ENCODE data around the gene CD84. TPM values are rescaled to one million over a fixed set of nuclear protein-coding genes. Genes with fewer than 3 reads are reported as not detected.
"Not testable (repeated sequence)": the region's sequence is repeated elsewhere in the genome, so short reads cannot be mapped to it uniquely, and the experiment has no call there.

The CD84 gene
- total and polyA plus RNA-seq, 8 donors, result 0.16 to 13.2 (median 3.1) TPM

DNA sequence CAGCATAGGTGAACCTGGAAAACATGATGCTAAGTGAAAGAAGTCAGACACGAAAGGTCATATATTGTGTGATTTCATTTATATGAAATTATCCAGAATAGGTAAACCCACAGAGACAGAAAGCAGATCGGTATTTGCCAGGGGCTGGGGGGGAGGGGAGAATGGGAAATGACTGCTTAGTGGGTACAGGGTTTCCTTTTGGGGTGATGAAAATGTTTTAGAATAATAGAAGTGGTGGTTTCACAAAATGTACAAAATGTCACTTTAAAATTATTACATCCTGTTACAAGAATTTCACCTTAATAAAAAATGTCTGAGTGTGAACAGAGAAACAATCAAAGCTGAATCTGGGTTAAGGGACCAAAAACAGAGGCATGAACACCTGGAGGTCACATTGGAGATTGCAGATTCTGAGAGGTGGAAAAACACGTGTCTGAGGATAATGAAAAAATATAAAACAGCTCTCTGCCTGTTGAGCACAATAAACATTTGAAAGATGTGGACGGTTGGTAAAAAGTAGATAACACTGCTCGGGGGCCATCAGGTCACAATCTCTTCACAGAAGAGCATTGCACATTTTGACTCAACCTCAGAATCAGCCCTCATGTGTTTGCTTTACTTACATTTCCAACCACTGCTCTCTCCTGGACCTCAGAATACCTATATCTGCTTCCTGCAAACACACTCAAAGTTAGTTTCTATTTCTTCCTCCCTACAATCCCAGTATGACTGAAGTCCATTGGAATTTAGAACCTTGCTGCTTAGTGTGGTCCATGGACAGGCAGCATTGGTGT, 59.5 kb downstream of the CD84 start:
- no peak for DNase-seq
- no peak for TF ChIP-seq CTCF (IDR thresholded peaks at IDR 0.05)
- H3K36me3 ChIP-seq, result no peaks in the 10 kb centered on the region
- peak overlapping the region in 2 of 4 donors; percentile 35 to 66 for H3K27ac ChIP-seq
- H3K9me3 ChIP-seq, result no peaks in the 10 kb centered on the region
- peak in 3 of 4 donors; percentile 66 to 92 (median 90) for ATAC-seq
- no peaks in the 10 kb centered on the region for H3K27me3 ChIP-seq
- no peak overlapping the region for H3K4me3 ChIP-seq
- WGBS, 2 donors, result 33 to 43% methylated on average over 5 of the region's 5 CpGs
- intact Hi-C loops (cut with DNase I), result no loop called here
- peaks cover 0 to 10% (median 0%) of the 10 kb centered on the region in 3 donors for H3K4me1 ChIP-seq
- FAIRE-seq, result no peak

DNA sequence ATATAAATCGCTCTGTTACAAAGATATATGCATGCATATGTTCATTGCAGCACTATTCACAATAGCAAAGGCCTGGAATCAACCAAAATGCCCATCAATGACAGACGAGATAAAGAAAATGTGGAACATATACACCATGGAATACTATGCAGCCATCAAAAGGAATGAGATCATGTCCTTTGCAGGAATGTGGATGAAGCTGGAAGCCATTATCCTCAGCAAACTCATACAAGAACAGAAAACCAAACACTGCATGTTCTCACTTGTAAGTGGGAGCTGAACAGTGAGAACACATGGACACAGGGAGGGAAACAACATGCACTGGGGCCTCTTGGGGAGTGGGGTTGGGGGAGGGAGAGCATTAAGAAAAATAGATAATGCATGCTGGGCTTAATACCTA, 61.8 kb downstream of the CD84 start:
- WGBS, 2 donors, result 46 to 47% methylated on average over 2 of the region's 2 CpGs
- H3K4me3 ChIP-seq; H3K27ac ChIP-seq; H3K36me3 ChIP-seq; intact Hi-C loops (cut with DNase I); H3K9me3 ChIP-seq; ATAC-seq; H3K27me3 ChIP-seq; DNase-seq; FAIRE-seq: not testable (repeated sequence)
- H3K4me1 ChIP-seq, result peaks cover 0 to 10% (median 0%) of the 10 kb centered on the region in 3 donors

GRCh38 chr1:160515908-160516307, 63.4 kb downstream of the CD84 start:
- H3K27me3 ChIP-seq; DNase-seq; intact Hi-C loops (cut with DNase I); H3K27ac ChIP-seq; ATAC-seq; H3K36me3 ChIP-seq; FAIRE-seq; H3K9me3 ChIP-seq; H3K4me3 ChIP-seq: not testable (repeated sequence)
- WGBS, 2 donors, result 84 to 90% methylated on average over 1 of the region's 1 CpG
- H3K4me1 ChIP-seq, result peaks cover 0 to 10% (median 0%) of the 10 kb centered on the region in 3 donors

- DNase-seq (no peak), FAIRE-seq (no peak), ATAC-seq (no peak)
- H3K27me3 ChIP-seq, result no peaks in the 10 kb centered on the region
- no peak overlapping the region for H3K27ac ChIP-seq
- H3K4me1 ChIP-seq, result no peaks in the 10 kb centered on the region
- no peaks in the 10 kb centered on the region for H3K36me3 ChIP-seq
- TF ChIP-seq CTCF (IDR thresholded peaks at IDR 0.05), result no peak
- WGBS, 2 donors, result 93 to 95% methylated on average over 2 of the region's 2 CpGs
- H3K9me3 ChIP-seq, result no peaks in the 10 kb centered on the region
- H3K4me3 ChIP-seq, result no peak overlapping the region
- intact Hi-C loops (cut with DNase I), result no loop called here
These were observed 74.6 kb downstream of the CD84 start for GRCh38 chr1:160504651-160505050.

DNA sequence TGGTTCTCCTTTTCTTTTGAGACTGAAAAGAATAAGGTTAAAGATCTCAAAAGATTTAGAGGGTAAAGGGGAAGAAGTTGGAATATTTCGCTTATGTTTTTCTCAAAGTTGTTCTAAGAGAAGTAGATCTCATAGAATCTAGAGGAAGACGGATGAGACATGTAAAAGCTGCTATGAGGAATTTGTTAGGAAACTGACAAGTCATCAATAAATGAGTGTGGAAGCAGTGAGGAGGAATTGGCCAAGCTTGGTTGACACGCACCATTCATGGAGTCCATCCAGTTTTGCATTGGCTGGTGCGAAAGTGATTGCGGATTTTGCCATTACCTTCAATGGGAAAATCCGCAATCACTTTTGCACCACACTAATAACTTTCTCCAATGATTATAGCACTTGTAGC, 76.2 kb downstream of the CD84 start:
- no peaks in the 10 kb centered on the region for H3K4me1 ChIP-seq
- FAIRE-seq (no peak), DNase-seq (no peak), ATAC-seq (no peak)
- H3K36me3 ChIP-seq, result no peaks in the 10 kb centered on the region
- H3K27me3 ChIP-seq, result no peaks in the 10 kb centered on the region
- H3K27ac ChIP-seq, result no peak overlapping the region
- TF ChIP-seq CTCF (IDR thresholded peaks at IDR 0.05), result no peak
- intact Hi-C loops (cut with DNase I), result no loop called here
- 87 to 93% methylated on average over 6 of the region's 6 CpGs for WGBS, 2 donors
- no peaks in the 10 kb centered on the region for H3K9me3 ChIP-seq
- H3K4me3 ChIP-seq, result no peak overlapping the region

DNA sequence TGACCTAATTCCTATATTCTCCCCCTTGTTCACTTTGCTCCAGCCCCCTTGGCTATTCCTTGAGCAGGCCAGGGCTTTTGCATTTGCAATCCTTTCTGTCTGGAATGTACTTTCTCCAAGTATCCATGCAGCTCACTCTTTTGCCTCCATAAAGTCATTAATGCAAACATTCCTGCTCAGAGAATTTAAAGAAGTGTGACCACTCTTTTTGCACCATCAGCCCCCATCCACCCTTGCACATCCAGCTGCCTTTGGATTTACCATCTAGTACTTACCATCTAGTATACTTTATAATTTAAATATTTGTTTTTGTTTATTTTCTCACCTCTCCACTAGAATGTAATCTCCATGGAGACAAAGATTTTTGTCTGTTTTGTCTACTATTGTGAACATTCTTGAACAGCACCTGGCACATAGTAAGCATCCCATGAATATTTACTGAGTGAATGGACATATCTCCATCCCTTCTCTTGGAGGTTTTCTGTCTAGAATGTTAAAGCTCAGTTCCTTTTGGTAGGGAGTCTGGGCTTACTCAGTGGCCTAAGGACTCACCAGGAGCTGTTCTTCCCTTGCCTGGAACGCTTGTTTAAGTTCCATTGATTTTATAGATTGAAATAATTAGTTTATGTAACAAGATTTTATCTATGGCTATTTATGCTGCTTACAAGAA, 78.8 kb downstream of the CD84 start:
- DNase-seq, result no peak
- Histone ChIP-seq H3K4me3 (no peak overlapping the region), H3K4me1 (no peaks in the 10 kb centered on the region), H3K27me3 (no peaks in the 10 kb centered on the region), H3K36me3 (no peaks in the 10 kb centered on the region), H3K9me3 (no peaks in the 10 kb centered on the region), H3K27ac (peak overlapping the region in 1 of 4 donors; percentile 23)
- WGBS, 2 donors, result 61 to 65% methylated on average over 1 of the region's 1 CpG
- TF ChIP-seq CTCF (IDR thresholded peaks at IDR 0.05), result no peak
- FAIRE-seq, result no peak
- intact Hi-C loops (cut with DNase I), result no loop called here
- no peak for ATAC-seq
